Chondrocyte (in vitro differentiated cells): ENCODE results near the gene STIMATE. TPM values are rescaled to one million over a fixed set of nuclear protein-coding genes. Genes with fewer than 3 reads are reported as not detected.

ENCODE experiments used
- DNase-seq: peaks from one replicate; pipeline ENCODE4 v3.0.0; 2021; ENCODE audit warnings: mixed read lengths, low spot score
- H3K27ac Mint-ChIP-seq: one replicate; pipeline ENCODE4 v1.8.0; 2021; ENCODE audit warnings: mild to moderate bottlenecking, moderate library complexity, mixed read lengths; ENCODE audit not compliant: unreplicated experiment
- H3K27me3 Mint-ChIP-seq: 2 replicates; pipeline ENCODE4 v1.8.0; 2021; ENCODE audit warnings: low read depth, mixed read lengths
- H3K36me3 Mint-ChIP-seq: 2 replicates; pipeline ENCODE4 v1.8.0; 2021; ENCODE audit warnings: low read depth, mixed read lengths
- H3K4me1 Mint-ChIP-seq: 2 replicates; pipeline ENCODE4 v1.8.0; 2021; ENCODE audit warnings: low read depth, mild to moderate bottlenecking, mixed read lengths
- H3K4me3 Mint-ChIP-seq: one replicate; pipeline ENCODE4 v1.8.0; 2021; ENCODE audit warnings: mild to moderate bottlenecking, moderate library complexity, mixed read lengths; ENCODE audit not compliant: unreplicated experiment
- H3K9me3 Mint-ChIP-seq: 2 replicates; pipeline ENCODE4 v1.8.0; 2021; ENCODE audit warnings: low read depth, mixed read lengths
- CTCF ChIP-seq: fragments of 200-600 bp; sonication (generic); IDR thresholded peaks from 2 replicates; pipeline ENCODE4 v1.5.0; 2021; ENCODE audit warnings: antibody characterized with exemption, mild to moderate bottlenecking, moderate library complexity
- long read RNA-seq: library from polyadenylated mRNA; stranded (forward); transcript quantifications from one replicate; pipeline ENCODE4 v2.0.0, GENCODE V29; 2021
- total RNA-seq: library from RNA; stranded (reverse); gene quantifications from 3 replicates; pipeline ENCODE4 v1.2.1, GENCODE V29; 2021

STIMATE gene
- 18.7 to 19.0 TPM (median 18.9 TPM) in 3 replicates for total RNA-seq
- long read RNA-seq, full-length matches to known transcripts = 61 of 76 reads
- long read RNA-seq, partial matches to known transcripts = 3 of 76 reads
- long read RNA-seq, other reads (novel, unspliced or antisense) = 12 of 76 reads

DNA sequence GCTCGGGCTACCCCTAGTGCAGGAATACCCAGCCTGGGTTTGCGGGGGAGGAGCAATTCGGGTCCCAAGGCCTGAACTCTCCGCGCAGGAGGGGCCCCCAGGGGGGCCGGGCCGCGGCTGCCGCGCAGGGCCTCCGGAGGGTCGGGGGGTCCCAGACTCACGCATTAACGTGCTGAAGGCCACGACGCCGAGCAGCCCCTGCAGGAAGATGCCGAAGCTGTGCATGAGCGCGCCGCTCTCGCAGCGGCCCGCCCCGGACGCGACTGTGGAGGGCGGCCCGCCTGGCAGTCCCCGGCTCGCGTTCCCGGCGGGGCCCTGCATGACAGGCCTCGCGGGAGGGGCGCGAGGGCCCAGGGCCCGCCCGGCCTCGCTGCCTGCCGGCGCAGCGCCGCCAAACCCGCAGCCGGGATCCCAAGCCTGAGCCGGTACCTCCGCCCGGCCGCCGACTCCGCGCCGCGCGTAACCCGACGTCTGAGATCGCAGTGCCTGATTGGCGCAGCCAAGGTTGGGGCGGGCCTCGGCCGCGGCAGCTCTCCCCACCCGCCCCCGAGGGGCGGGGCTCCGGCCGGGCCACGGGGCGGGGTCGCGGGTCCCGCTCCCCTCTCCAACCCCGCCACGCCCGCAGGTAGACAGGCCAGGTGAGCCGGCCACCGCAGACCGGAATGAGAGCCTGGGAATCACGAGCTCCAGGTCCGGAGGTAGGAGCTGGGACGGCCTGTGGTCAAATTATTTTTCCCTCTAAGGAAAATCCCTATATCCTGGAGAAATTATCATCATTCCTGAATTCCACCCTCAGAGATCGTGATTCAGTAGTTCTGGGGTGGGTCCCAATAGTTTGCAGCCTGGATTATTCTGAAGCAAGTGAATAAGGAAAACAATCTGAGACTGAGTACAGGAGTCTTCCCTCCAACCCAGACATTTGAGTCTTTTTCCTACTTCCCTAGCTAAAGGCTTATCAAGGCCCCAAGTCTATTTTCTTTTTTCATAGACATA lies at the start of gene STIMATE:
Gene STIMATE, minus strand, starts transcription at position 419 of the 993 bp plus-strand sequence. Its CDS starts 98 bp downstream, at position 321.
- no peak for DNase-seq
- Mint-ChIP-seq H3K4me1 (peaks cover 36% of the 10 kb centered on the region), H3K36me3 (no peaks in the 10 kb centered on the region), H3K9me3 (no peaks in the 10 kb centered on the region), H3K4me3 (peak within 1 kb of the TSS; percentile 99), H3K27ac (peak within 1 kb of the TSS; percentile 78), H3K27me3 (no peaks in the 10 kb centered on the region)
- TF ChIP-seq CTCF = peak; percentile 28

- TF ChIP-seq CTCF = no peak
- no peaks in the 10 kb centered on the region for H3K27me3 Mint-ChIP-seq
- H3K27ac Mint-ChIP-seq = peak overlapping the region; percentile 45
- H3K36me3 Mint-ChIP-seq = peaks cover 2% of the 10 kb centered on the region
- H3K9me3 Mint-ChIP-seq = no peaks in the 10 kb centered on the region
- peaks cover 8% of the 10 kb centered on the region for H3K4me1 Mint-ChIP-seq
- no peak for DNase-seq
- no peak overlapping the region for H3K4me3 Mint-ChIP-seq
Measured at GRCh38 chr3:52939600-52939999, 42.3 kb upstream of the STIMATE start.

DNA sequence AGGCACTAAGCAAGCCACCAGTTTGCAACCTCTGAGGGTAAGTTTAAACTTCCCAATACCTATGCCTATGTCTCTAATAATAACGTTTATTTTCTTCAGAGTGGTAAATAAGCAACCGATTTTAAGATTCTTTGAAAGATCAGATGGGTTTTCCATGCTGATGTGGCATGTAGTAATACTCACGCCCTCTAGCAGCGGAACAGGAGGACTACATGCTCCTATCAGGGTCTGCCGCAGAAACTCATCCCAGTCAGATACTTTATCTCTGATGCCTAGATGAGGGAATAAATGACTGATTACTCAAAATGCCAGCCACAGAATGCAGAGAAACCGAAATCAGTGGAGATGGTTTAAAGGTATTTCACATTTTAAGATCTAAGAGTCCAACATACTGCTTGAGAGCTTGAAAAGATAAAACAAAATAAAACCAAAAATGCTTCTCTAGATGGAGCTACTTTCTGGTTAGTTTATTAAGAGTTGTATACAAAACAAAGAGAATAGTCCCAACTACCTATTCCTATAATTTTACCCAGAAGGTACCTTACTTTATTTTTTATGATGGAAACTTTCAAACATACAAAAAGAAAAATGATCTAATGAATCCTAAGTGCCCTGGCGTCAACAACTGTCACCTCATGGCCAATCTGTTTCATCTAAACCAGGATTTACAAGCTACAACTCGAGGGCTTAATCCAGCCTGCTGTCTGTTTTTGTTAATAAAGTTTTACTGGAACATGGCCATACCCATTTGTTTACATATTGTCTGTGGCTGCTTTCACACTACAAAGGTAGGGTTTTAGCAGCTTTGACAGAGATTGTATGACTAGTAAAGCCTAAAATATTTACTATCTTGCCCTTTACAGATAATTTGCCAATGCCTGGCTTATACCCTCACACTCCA lies 37.5 kb upstream of the STIMATE start:
- no peak for DNase-seq

DNA sequence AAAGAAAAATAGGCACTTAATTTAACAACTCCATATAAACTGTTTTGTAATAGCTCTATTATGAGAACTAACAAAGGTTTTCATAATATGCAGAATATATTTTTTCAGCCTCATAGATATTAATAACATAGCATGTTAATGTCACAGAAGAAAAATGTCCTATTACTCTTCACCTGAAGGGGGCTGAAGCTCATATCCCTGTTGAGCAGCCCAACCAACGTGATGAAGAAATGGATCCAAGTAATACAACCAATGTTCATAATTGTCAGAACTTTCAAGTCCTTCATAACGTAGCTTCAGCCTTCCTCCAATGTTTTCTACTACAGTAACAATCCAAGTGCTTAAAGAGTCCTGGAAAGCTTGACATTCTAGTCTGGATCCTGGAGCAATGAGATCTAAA lies 34.5 kb upstream of the STIMATE start:
- H3K4me1 Mint-ChIP-seq = peaks cover 4% of the 10 kb centered on the region
- no peaks in the 10 kb centered on the region for H3K9me3 Mint-ChIP-seq
- no peaks in the 10 kb centered on the region for H3K27me3 Mint-ChIP-seq
- TF ChIP-seq CTCF = peak; percentile 33
- no peaks in the 10 kb centered on the region for H3K36me3 Mint-ChIP-seq
- H3K4me3 Mint-ChIP-seq = no peak overlapping the region
- no peak for DNase-seq
- H3K27ac Mint-ChIP-seq = no peak overlapping the region

More for the DNA sequence above, 37.5 kb upstream of the STIMATE start:
- Mint-ChIP-seq H3K27me3 (no peaks in the 10 kb centered on the region), H3K36me3 (no peaks in the 10 kb centered on the region), H3K4me1 (peaks cover 8% of the 10 kb centered on the region), H3K9me3 (no peaks in the 10 kb centered on the region), H3K27ac (no peak overlapping the region), H3K4me3 (no peak overlapping the region)
- TF ChIP-seq CTCF = peak; percentile 89

DNA sequence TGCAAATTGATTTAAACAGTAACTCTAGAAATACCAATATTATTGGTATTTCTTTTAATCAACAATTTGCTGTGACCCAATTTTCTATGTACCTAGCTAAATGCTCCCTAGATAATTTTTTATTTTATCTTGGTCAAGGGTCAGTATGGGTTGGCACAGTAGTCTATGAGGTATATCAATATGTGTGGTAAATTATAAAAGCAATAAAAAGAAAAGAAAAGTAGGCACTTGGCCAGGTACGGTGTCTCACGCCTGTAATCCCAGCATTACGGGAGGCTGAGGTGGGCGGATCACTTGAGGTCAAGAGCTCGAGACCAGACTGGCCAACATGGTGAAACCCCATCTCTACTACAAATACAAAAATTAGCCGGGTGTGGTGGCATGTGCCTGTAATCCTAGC lies 34.0 kb upstream of the STIMATE start:
- no peak for TF ChIP-seq CTCF
- Mint-ChIP-seq H3K4me1 (peaks cover 4% of the 10 kb centered on the region), H3K4me3 (no peak overlapping the region), H3K27ac (no peak overlapping the region), H3K27me3 (no peaks in the 10 kb centered on the region), H3K9me3 (no peaks in the 10 kb centered on the region), H3K36me3 (no peaks in the 10 kb centered on the region)
- DNase-seq = no peak
